ENCODE measurements around the gene NRP2. TPM values are rescaled to one million over a fixed set of nuclear protein-coding genes. Genes with fewer than 3 reads are reported as not detected.
A peak's percentile ranks its signal among the peaks of the same experiment; 100 is the strongest.

Gene NRP2
- total RNA-seq, 4 donors from 2014 or later = 4.9 to 22.4 (median 14.5) TPM

DNA sequence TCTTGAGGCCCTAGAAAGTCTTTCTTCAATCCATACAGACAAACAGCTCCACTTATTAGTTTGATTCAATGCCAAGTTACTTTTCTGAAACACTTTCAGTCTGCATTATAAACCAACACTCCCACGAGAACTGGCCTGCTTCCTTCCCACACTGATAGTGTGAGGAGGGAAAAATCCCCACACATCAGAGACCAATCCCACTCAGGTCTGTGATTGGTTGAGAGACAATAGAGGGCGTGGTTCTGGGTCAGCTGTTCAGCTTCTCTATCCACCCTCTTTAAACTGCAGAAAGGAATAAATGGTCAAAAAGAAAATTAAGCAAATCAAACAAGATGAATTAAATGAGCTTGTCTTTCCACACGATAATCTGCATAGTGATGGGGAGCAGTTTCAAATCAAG, 152.5 kb downstream of the NRP2 start:
- Histone ChIP-seq H3K4me3 (no peak overlapping the region), H3K4me1 (no peaks in the 10 kb centered on the region), H3K9me3 (no peaks in the 10 kb centered on the region), H3K27ac (peak overlapping the region in 2 of 4 donors; percentile 6 to 66), H3K27me3 (no peaks in the 10 kb centered on the region), H3K36me3 (no peaks in the 10 kb centered on the region)
- no peak for TF ChIP-seq CTCF (IDR thresholded peaks at IDR 0.05)
- no peak for TF ChIP-seq POLR2A (IDR thresholded peaks at IDR 0.05)
- DNase-seq = no peak

DNA sequence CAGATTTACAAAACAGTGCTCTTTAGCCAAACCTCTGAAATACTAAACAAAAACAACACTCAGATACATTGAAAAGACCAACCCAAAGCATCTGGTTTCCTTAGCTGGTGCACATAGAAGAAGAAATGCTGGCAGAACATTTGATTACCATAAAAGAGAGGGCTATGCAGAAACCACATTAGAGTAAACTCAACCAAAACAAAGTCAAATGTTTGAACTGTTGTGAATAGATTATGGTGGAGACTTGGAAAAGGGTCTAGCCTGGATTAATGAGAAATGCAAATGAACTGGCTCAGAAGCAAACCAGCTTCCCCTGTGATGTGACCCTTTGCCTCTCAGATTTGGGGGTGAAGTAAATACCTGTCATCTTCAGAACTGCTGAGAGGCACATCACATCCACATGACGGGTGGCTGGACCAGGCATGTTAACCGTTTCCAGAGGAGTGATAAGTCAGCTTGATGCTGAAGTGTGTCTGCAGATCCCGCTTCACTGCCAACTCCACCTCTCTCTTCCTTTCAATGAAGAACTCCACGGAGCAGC, 153.0 kb downstream of the NRP2 start:
- no peak overlapping the region for H3K4me3 ChIP-seq
- no peaks in the 10 kb centered on the region for H3K4me1 ChIP-seq
- no peak for DNase-seq
- no peaks in the 10 kb centered on the region for H3K9me3 ChIP-seq
- no peak for TF ChIP-seq CTCF (IDR thresholded peaks at IDR 0.05)
- no peak for TF ChIP-seq POLR2A (IDR thresholded peaks at IDR 0.05)
- no peaks in the 10 kb centered on the region for H3K36me3 ChIP-seq
- no peaks in the 10 kb centered on the region for H3K27me3 ChIP-seq
- H3K27ac ChIP-seq = peak overlapping the region in 1 of 4 donors; percentile 66

- H3K27me3 ChIP-seq = no peaks in the 10 kb centered on the region
- no peak for DNase-seq
- H3K36me3 ChIP-seq = no peaks in the 10 kb centered on the region
- no peak for TF ChIP-seq POLR2A (IDR thresholded peaks at IDR 0.05)
- TF ChIP-seq CTCF (IDR thresholded peaks at IDR 0.05) = no peak
- no peaks in the 10 kb centered on the region for H3K9me3 ChIP-seq
- peak overlapping the region in 1 of 4 donors; percentile 66 for H3K27ac ChIP-seq
- no peaks in the 10 kb centered on the region for H3K4me1 ChIP-seq
- H3K4me3 ChIP-seq = no peak overlapping the region
Observed at GRCh38 chr2:205835923-205836322, 153.6 kb downstream of the NRP2 start.

GRCh38 chr2:205836477-205837221, 154.3 kb downstream of the NRP2 start:
- Histone ChIP-seq H3K27ac (peak overlapping the region in 1 of 4 donors; percentile 66), H3K36me3 (no peaks in the 10 kb centered on the region), H3K4me3 (no peak overlapping the region), H3K9me3 (no peaks in the 10 kb centered on the region), H3K27me3 (no peaks in the 10 kb centered on the region), H3K4me1 (no peaks in the 10 kb centered on the region)
- DNase-seq = no peak
- TF ChIP-seq POLR2A (IDR thresholded peaks at IDR 0.05) (no peak), CTCF (IDR thresholded peaks at IDR 0.05) (no peak)

- Histone ChIP-seq H3K9me3 (no peaks in the 10 kb centered on the region), H3K4me3 (no peak overlapping the region), H3K36me3 (no peaks in the 10 kb centered on the region), H3K27me3 (no peaks in the 10 kb centered on the region), H3K27ac (peak overlapping the region in 1 of 4 donors; percentile 16), H3K4me1 (no peaks in the 10 kb centered on the region)
- no peak for DNase-seq
- no peak for TF ChIP-seq CTCF (IDR thresholded peaks at IDR 0.05)
- TF ChIP-seq POLR2A (IDR thresholded peaks at IDR 0.05) = no peak
Observed at GRCh38 chr2:205837663-205838062, 155.4 kb downstream of the NRP2 start.

Measured in Peyer's patch (tissue), 4 donors.